K562 (cell line): ENCODE results near the gene VWA3B. TPM values are rescaled to one million over a fixed set of nuclear protein-coding genes. Genes with fewer than 3 reads are reported as not detected.

Source experiments
- ATAC-seq: fragments of 200-7000 bp; cut with Tn5 transposase; 3 replicates; pipeline ENCODE4 v1.9.1; 2020; ENCODE audit warnings: moderate library complexity
- BruUV-seq: library from RNA; stranded (reverse); fragments of 400-500 nt; replicated peaks from 2 replicates; lab custom pipeline; 2021; lab: Mats Ljungman, UMichigan
- CTCF ChIA-PET: fragments of 300-600 bp; formaldehyde crosslinking; extraction: SDS; loops from one replicate; lab custom pipeline; 2021; ENCODE audit warnings: low intra/inter-chr PET ratio; lab: Yijun Ruan, JAX
- POLR2A ChIA-PET: fragments of 300-600, 350-650 bp; sonication (Branson Sonifier 250); formaldehyde crosslinking; extraction: SDS; loops from one replicate; lab custom pipeline; 2021; ENCODE audit warnings: antibody characterized with exemption, inconsistent platforms; lab: Yijun Ruan, JAX
- DNase-seq, 4 experiments: peaks; one replicate each; pipeline versions ENCODE4 v3.0.0 to v3.0.0-alpha.2; 2011 to 2018; ENCODE audit warnings: low spot score in 3 of 4, mixed read lengths in 3 of 4; ENCODE audit errors: extremely low read depth in 1 of 4
- FAIRE-seq: peaks from 2 replicates; lab custom pipeline; 2011; peaks lifted over from hg19 to GRCh38; lab: Jason Lieb, UNC
- H2AFZ ChIP-seq: 2 replicates; pipeline ENCODE4 v1.6.0; 2011; ENCODE audit warnings: low read depth, low read length, control low read depth, inconsistent platforms
- H3K27ac ChIP-seq: fragments of 200-600 bp; 3 replicates; pipeline ENCODE4 v1.8.0; 2011; ENCODE audit warnings: low read depth, mild to moderate bottlenecking, control low read depth, inconsistent platforms, low read length, moderate library complexity, mixed read lengths; ENCODE audit errors: extremely low read depth
- H3K27me3 ChIP-seq, 2 experiments: fragments of 300-600 bp in 1 of 2; 2 replicates in 1 of 2; 3 replicates in 1 of 2; pipeline versions ENCODE4 v1.6.0 to v1.8.0; 2011; ENCODE audit warnings: inconsistent platforms in 2 of 2, low read length in 2 of 2, mild to moderate bottlenecking in 1 of 2, mixed read lengths in 1 of 2, moderate library complexity in 1 of 2; ENCODE audit not compliant: control insufficient read depth in 2 of 2, insufficient read depth in 2 of 2
- H3K36me3 ChIP-seq: fragments of 300-600 bp; 3 replicates; pipeline ENCODE4 v1.8.0; 2011; ENCODE audit warnings: mild to moderate bottlenecking, low read length, inconsistent platforms; ENCODE audit not compliant: control insufficient read depth, insufficient read depth
- H3K4me1 ChIP-seq, 2 experiments: fragments of 200-600 bp in 1 of 2; replicated peaks in 1 of 2; 2 replicates in 1 of 2; 3 replicates in 1 of 2; pipeline versions ENCODE4 v1.5.1 to v1.8.0; 2011; ENCODE audit warnings: inconsistent platforms in 2 of 2, low read length in 2 of 2, mild to moderate bottlenecking in 1 of 2, mixed read lengths in 1 of 2, moderate library complexity in 1 of 2; ENCODE audit not compliant: control insufficient read depth in 2 of 2, insufficient read depth in 2 of 2
- H3K4me2 ChIP-seq: 2 replicates; pipeline ENCODE4 v1.6.1; 2011; ENCODE audit warnings: low read length, control low read depth, inconsistent platforms, mixed read lengths; ENCODE audit not compliant: insufficient read depth
- H3K4me3 ChIP-seq: fragments of 200-600 bp; sonication (generic), shearing (Covaris generic); 2 replicates; pipeline ENCODE4 v1.5.1; 2016; ENCODE audit warnings: control low read depth, inconsistent platforms
- H3K79me2 ChIP-seq: fragments of 200-600 bp; 3 replicates; pipeline ENCODE4 v1.8.0; 2011; ENCODE audit warnings: low read length, inconsistent platforms; ENCODE audit not compliant: control insufficient read depth, insufficient read depth
- H3K9ac ChIP-seq, 2 experiments: 2 replicates each; pipeline versions ENCODE4 v1.6.0 to v1.6.1; 2011; ENCODE audit warnings: low read depth in 2 of 2, low read length in 2 of 2, control low read depth in 1 of 2, inconsistent platforms in 1 of 2, mild to moderate bottlenecking in 1 of 2, mixed read lengths in 1 of 2; ENCODE audit not compliant: insufficient read depth in 1 of 2
- H3K9me1 ChIP-seq: one replicate; pipeline ENCODE4 v1.6.0; 2011; ENCODE audit warnings: inconsistent platforms, mild to moderate bottlenecking, low read length, moderate library complexity; ENCODE audit not compliant: control insufficient read depth, insufficient read depth
- H3K9me3 ChIP-seq: replicated peaks from 2 replicates; pipeline ENCODE4 v1.5.1; 2011; ENCODE audit warnings: low read depth, low read length, inconsistent platforms; ENCODE audit not compliant: control insufficient read depth, insufficient read depth
- H4K20me1 ChIP-seq: replicated peaks from 2 replicates; pipeline ENCODE4 v1.6.1; 2011; ENCODE audit warnings: low read length, inconsistent platforms, mixed read lengths; ENCODE audit not compliant: control insufficient read depth, insufficient read depth
- ATF7 ChIP-seq: fragments of 450-650 bp; IDR thresholded peaks from 2 replicates; pipeline ENCODE4 v1.7.1; 2014; ENCODE audit warnings: mild to moderate bottlenecking, moderate library complexity
- CTCFL ChIP-seq: IDR thresholded peaks from 2 replicates; pipeline ENCODE4 v1.6.1; 2011; ENCODE audit warnings: borderline replicate concordance, low read depth, mild to moderate bottlenecking, moderate library complexity, low read length; ENCODE audit not compliant: insufficient read depth, poor library complexity, severe bottlenecking
- HNRNPUL1 ChIP-seq: fragments of 200-400 bp; formaldehyde crosslinking; IDR thresholded peaks from 2 replicates; pipeline ENCODE4 v1.6.1; 2017; ENCODE audit warnings: low read length
- JUN ChIP-seq, 2 experiments: sonication (generic) in 1 of 2; formaldehyde crosslinking in 1 of 2; IDR thresholded peaks; 2 replicates each; pipeline versions ENCODE4 v1.6.1 to v1.8.0; 2012 to 2022; ENCODE audit warnings: borderline replicate concordance in 2 of 2, mild to moderate bottlenecking in 2 of 2, improper control_type of control experiment in 1 of 2, low read depth in 1 of 2, low read length in 1 of 2, missing genetic modification reagents in 1 of 2
- KLF6 ChIP-seq: fragments of 250-450 bp; sonication (Bioruptor Pico); IDR thresholded peaks from 2 replicates; pipeline ENCODE4 v1.4.0; 2020; ENCODE audit warnings: mild to moderate bottlenecking, moderate library complexity, borderline replicate concordance
- NFXL1 ChIP-seq: fragments of 450-650 bp; formaldehyde crosslinking; IDR thresholded peaks from 2 replicates; pipeline ENCODE4 v1.4.0; 2021; ENCODE audit warnings: mild to moderate bottlenecking
- POLR2G ChIP-seq: fragments of 200-400 bp; formaldehyde crosslinking; IDR thresholded peaks from 2 replicates; pipeline ENCODE4 v1.6.1; 2017; ENCODE audit warnings: low read depth, mild to moderate bottlenecking, antibody characterized with exemption, low read length, moderate library complexity
- SMARCE1 ChIP-seq: fragments of 450-650 bp; IDR thresholded peaks from 2 replicates; pipeline ENCODE4 v1.7.1; 2016; ENCODE audit warnings: mild to moderate bottlenecking
- TCF7 ChIP-seq: sonication (generic); IDR thresholded peaks from 2 replicates; pipeline ENCODE4 v1.6.1; 2016; ENCODE audit warnings: antibody characterized with exemption, borderline replicate concordance
- U2AF1 ChIP-seq: fragments of 200-400 bp; formaldehyde crosslinking; optimal IDR thresholded peaks from 2 replicates; pipeline ENCODE3; 2017; ENCODE audit warnings: mild to moderate bottlenecking, low read depth, low read length, moderate library complexity
- ZNF668 ChIP-seq: fragments of 250-450 bp; sonication (Bioruptor Pico); IDR thresholded peaks from 2 replicates; pipeline ENCODE4 v1.8.0; 2022; ENCODE audit warnings: mild to moderate bottlenecking, inconsistent platforms
- whole genome bisulfite sequencing: fragments of 100-300 bp; shearing (Covaris generic); methylation state at CpG from one replicate; pipeline ENCODE4 v1.1.6; 2016; ENCODE audit warnings: low coverage, mixed read lengths; ENCODE audit not compliant: insufficient coverage; ENCODE audit errors: missing lambda C conversion rate; 5-methylcytosine and 5-hydroxymethylcytosine counted together
- in situ Hi-C: fragments of 300-500 bp; cut with MboI; formaldehyde crosslinking; loops from 4 replicates; pipeline ENCODE4 v1.15.0; 2018; ENCODE audit warnings: inconsistent platforms, mixed read lengths
- intact Hi-C: fragments of 100-400 bp; cut with micrococcal nuclease; formaldehyde crosslinking; loops from 2 replicates; pipeline ENCODE4 v1.14.2; 2022
- polyA plus RNA-seq, 8 experiments: library from polyadenylated mRNA; depleted of rRNA in 4 of 8; stranded (reverse) in 5 of 8; unstranded in 3 of 8; fragments of >200 nt; fragmentation: Nextera tagmentation in 2 of 8; fragmentation: Illumina TruSeq in 1 of 8; extraction: Ambion mirVana in 2 of 8; extraction: Trizol in 1 of 8; gene quantifications; 2 replicates each; pipeline versions ENCODE4 v1.2.1 to v1.2.3, GENCODE V29; 2011 to 2014; ENCODE audit warnings: inconsistent platforms in 1 of 8, missing spikeins in 1 of 8
- total RNA-seq, 7 experiments: library from RNA; depleted of rRNA in 6 of 7; stranded (reverse); fragments of >200 nt in 6 of 7; fragmentation: Illumina TruSeq in 2 of 7; extraction: Trizol in 2 of 7; gene quantifications; 2 replicates each; pipeline versions ENCODE4 v1.2.1 to v1.2.3, GENCODE V29; 2011 to 2021; ENCODE audit warnings: low replicate concordance in 1 of 7
- TF ChIP-seq, protein P1 (sequence below): fragments of 450-650 bp; conservative IDR thresholded peaks from 2 replicates; pipeline ENCODE4 v1.6.1; 2016; ENCODE audit warnings: missing genetic modification characterization, low read depth, mild to moderate bottlenecking, missing compliant biosample characterization, moderate library complexity
- TF ChIP-seq, protein P2 (sequence below): sonication (generic); formaldehyde crosslinking; IDR thresholded peaks from 2 replicates; pipeline ENCODE4 v1.8.0; 2022; ENCODE audit warnings: mild to moderate bottlenecking, missing genetic modification reagents, borderline replicate concordance
- TF ChIP-seq, protein P3 (sequence below): IDR thresholded peaks from 2 replicates; pipeline ENCODE4 v1.6.1; 2012; ENCODE audit warnings: low read depth, low read length, improper control_type of control experiment, borderline replicate concordance

Gene VWA3B
- total and polyA plus RNA-seq, 9 of the 15 experiments (the other 6 are each of a cell fraction or from before 2014, with no cell fraction given) = not detected

DNA sequence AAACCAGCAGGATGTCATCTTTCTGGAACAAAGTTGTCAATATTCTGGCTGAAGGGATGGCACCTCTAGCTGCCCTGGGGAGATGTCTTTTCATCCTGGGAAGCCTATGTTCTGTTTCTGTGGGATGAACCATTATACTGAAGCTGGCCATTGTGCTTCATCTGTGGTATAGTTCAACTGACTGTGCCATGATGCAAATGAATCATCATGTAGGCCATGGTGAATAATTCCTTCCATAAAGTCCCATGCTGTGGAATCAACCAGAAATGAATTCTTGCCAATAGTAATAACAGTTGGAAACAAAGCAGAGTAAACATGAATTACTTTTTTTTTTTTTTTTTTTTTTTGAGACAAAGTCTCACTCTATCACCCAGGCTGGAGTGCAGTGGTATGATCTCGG is 195.1 kb downstream of the VWA3B start (continued):
- TF ChIP-seq HNRNPUL1 (no peak), KLF6 (no peak), U2AF1 (no peak)

- 1% methylated on average over 5 of the region's 5 CpGs for WGBS
- H2AFZ ChIP-seq = no peak overlapping the region
- no peak overlapping the region for H3K27ac ChIP-seq
- H3K4me2 ChIP-seq = no peak overlapping the region
- intact Hi-C loops = no loop called here
- no peaks in the 10 kb centered on the region for H3K9me3 ChIP-seq
- CTCF ChIA-PET = no interaction called here
- no peaks in the 10 kb centered on the region for H3K4me1 ChIP-seq
- no peaks in the 10 kb centered on the region for H3K79me2 ChIP-seq
- no peak for DNase-seq
- H3K9me1 ChIP-seq = no peaks in the 10 kb centered on the region
- H3K4me3 ChIP-seq = no peak overlapping the region
- no peak for ATAC-seq
- H3K9ac ChIP-seq = no peak overlapping the region
- H3K27me3 ChIP-seq = peaks cover 14 to 20% of the 10 kb centered on the region in 2 experiments; a peak in 4 of 5 replicates
- no peak for FAIRE-seq
- POLR2A ChIA-PET = no interaction called here
- no peaks in the 10 kb centered on the region for H4K20me1 ChIP-seq
- in situ Hi-C loops = no loop called here
- BruUV-seq = no TSS peak
- no peaks in the 10 kb centered on the region for H3K36me3 ChIP-seq
- no peak for TF ChIP-seq TCF7
- TF ChIP-seq, protein P1, sequence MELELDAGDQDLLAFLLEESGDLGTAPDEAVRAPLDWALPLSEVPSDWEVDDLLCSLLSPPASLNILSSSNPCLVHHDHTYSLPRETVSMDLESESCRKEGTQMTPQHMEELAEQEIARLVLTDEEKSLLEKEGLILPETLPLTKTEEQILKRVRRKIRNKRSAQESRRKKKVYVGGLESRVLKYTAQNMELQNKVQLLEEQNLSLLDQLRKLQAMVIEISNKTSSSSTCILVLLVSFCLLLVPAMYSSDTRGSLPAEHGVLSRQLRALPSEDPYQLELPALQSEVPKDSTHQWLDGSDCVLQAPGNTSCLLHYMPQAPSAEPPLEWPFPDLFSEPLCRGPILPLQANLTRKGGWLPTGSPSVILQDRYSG (tag) = no peak
- no peak for TF ChIP-seq CTCFL
- TF ChIP-seq, protein P2, sequence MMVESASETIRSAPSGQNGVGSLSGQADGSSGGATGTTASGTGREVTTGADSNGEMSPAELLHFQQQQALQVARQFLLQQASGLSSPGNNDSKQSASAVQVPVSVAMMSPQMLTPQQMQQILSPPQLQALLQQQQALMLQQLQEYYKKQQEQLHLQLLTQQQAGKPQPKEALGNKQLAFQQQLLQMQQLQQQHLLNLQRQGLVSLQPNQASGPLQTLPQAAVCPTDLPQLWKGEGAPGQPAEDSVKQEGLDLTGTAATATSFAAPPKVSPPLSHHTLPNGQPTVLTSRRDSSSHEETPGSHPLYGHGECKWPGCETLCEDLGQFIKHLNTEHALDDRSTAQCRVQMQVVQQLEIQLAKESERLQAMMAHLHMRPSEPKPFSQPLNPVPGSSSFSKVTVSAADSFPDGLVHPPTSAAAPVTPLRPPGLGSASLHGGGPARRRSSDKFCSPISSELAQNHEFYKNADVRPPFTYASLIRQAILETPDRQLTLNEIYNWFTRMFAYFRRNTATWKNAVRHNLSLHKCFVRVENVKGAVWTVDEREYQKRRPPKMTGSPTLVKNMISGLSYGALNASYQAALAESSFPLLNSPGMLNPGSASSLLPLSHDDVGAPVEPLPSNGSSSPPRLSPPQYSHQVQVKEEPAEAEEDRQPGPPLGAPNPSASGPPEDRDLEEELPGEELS = no peak
- TF ChIP-seq ZNF668 (CRISPR knock-in tag) = no peak
- TF ChIP-seq, protein P3, sequence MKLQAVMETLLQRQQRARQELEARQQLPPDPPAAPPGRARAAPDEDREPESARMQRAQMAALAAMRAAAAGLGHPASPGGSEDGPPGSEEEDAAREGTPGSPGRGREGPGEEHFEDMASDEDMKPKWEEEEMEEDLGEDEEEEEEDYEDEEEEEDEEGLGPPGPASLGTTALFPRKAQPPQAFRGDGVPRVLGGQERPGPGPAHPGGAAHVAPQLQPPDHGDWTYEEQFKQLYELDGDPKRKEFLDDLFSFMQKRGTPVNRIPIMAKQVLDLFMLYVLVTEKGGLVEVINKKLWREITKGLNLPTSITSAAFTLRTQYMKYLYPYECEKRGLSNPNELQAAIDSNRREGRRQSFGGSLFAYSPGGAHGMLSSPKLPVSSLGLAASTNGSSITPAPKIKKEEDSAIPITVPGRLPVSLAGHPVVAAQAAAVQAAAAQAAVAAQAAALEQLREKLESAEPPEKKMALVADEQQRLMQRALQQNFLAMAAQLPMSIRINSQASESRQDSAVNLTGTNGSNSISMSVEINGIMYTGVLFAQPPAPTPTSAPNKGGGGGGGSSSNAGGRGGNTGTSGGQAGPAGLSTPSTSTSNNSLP = no peak
- TF ChIP-seq POLR2G = no peak
- no peak for TF ChIP-seq SMARCE1
- TF ChIP-seq NFXL1 (CRISPR knock-in tag) = no peak
- TF ChIP-seq JUN (IDR thresholded peaks at IDR 0.05; ENCODE audit: borderline replicate concordance, low read depth, low read length) = no peak
- TF ChIP-seq JUN (CRISPR knock-in tag; IDR thresholded peaks at IDR 0.05; ENCODE audit: borderline replicate concordance) = no peak
- no peak for TF ChIP-seq ATF7
These were observed 206.1 kb downstream of the VWA3B start for GRCh38 chr2:98293030-98293429.
